T-helper 2 cell treated with Interferon-gamma antibody and Interleukin-4, amounts not matched to agents 100 ng/mL and 5 ng/mL, for 36 hours (primary cell): ENCODE measurements around the gene CPEB1. TPM values are rescaled to one million over a fixed set of nuclear protein-coding genes. Genes with fewer than 3 reads are reported as not detected.
"Not testable (repeated sequence)": the region's sequence is repeated elsewhere in the genome, so short reads cannot be mapped to it uniquely, and the experiment has no call there.

ENCODE experiments used
- intact Hi-C: fragments of 100-400 bp; cut with micrococcal nuclease; formaldehyde crosslinking; loops from one replicate; pipeline ENCODE4 v1.15.1; 2023
- total RNA-seq: library from RNA; stranded (reverse); gene quantifications from 2 replicates; pipeline ENCODE4 v1.2.3, GENCODE V29; 2022

Gene CPEB1
- total RNA-seq, 1 donor from 2014 or later: not detected

DNA sequence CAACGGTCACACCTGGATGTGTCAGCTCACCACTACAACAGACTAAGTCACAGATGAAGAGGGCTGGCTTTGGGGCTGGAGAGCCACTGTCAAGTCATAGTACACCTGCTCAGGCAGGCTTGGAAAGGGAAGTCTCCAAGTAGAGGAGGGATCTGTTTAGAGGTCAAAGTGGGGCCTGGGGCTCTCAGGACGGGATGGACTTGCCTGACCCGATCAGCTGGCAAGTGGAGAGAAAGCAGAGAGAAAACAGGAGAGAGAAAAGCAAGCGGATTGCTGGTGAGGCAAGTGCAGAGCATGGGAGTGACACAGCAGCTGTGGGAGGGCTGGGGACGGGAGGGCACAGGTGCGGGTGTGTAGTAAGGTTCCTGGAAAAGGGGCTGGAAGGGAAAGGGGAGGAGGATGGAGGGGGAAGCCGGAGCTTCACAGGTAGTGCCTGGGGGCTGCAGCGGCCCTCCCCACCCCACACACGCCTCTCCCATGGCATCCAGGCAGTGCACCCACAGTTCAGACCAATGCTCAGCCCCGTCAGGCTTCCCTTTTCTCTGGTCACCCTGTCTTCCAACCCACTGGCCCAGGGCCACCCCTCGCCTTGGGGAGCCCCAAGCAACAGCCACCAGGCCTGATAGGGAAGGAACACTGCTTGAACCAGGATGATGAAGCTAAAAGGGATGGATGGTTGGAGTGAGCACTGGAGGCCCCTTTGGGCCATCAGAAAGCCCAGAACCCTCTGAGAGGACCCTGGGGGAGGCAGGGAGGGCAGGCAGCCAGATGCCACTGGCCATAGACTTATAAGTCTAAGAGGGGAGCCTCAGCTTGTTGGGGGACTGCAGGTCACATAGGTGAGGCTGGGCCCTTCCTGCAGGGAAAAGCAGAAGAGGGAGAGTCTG, 115.4 kb downstream of the CPEB1 start:
- intact Hi-C loops: no loop called here

DNA sequence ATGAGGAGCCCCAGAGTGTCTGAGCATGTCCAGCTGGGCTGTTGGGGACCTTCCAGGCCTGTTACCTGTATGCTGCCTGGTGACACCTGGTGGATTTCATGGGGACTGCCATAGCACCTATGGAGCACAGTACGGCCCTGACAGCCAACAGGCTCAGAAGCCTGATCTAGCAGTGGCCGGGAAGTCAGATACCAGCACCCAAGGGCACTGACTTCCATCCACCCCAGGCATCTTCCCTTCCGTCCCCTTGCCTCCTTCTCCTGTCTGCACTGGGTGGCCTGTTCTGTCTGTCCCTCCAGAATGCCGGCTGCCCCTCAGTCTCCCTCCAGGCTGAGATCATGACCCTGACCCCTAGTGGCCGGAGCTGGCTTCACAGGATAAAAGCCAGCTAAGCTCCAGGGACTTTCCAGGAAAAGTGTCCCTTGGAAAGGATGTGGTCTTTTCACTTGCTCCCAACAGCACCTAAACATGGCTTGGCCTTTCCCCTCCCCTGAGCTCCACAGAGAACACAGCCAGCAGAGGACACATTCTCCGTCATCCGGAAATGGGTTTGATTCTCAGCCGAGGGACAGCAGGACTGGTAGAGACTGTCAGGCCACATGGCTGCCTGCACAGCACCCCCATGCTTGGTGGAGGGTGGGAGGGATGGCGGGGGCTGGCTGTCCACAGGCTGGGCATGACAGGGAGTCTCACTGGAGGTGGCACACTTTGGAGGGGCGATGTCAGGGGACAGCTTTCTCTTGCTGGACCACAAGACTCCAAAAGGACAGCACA, 116.4 kb downstream of the CPEB1 start:
- intact Hi-C loops: no loop called here

GRCh38 chr15:82530006-82530405, 117.2 kb downstream of the CPEB1 start:
- intact Hi-C loops: no loop called here

DNA sequence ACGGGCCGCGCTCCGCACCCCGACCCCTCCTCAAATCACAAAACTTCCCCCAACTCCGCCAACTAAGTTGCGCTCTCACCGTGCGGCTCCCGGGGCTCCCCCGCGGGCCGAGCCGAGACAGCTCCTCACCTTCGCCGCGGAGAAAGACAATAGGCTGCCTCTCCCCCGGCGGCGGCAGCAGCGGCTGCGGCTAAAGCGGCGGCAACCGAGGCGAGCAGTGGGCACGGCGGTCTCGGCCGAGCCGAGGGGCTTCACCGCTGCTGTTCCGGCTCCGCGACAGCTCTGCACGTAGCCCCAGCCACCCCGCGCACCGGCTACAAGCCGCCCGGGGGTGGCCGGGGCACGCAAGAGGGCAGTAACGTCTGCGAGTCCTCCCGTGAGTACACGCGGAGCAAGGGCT, 133.6 kb downstream of the CPEB1 start:
- intact Hi-C loops: not testable (repeated sequence)

DNA sequence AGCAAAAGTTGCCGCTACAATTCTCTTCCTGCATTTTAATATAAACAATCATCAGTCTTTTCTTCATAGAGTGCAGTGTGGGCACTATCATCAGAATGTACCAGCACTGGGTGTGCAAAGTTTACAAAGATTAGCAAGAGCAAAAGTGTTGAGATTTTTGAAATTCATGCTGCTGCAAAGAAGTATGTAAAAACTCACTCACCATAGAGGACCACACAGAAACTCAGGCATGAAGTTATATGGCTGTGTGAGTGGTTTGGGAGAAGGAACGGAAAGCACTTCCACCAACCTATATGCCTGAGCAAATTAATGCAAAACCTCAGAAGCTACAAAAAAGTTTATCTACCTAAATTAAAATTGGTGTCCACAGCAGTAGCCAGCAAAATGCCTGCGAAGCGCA, 139.5 kb downstream of the CPEB1 start:
- intact Hi-C loops: not testable (repeated sequence)

- intact Hi-C loops: not testable (repeated sequence)
Observed at GRCh38 chr15:82507087-82507486, 140.1 kb downstream of the CPEB1 start.

GRCh38 chr15:82505842-82506241, 141.3 kb downstream of the CPEB1 start:
- intact Hi-C loops: not testable (repeated sequence)

DNA sequence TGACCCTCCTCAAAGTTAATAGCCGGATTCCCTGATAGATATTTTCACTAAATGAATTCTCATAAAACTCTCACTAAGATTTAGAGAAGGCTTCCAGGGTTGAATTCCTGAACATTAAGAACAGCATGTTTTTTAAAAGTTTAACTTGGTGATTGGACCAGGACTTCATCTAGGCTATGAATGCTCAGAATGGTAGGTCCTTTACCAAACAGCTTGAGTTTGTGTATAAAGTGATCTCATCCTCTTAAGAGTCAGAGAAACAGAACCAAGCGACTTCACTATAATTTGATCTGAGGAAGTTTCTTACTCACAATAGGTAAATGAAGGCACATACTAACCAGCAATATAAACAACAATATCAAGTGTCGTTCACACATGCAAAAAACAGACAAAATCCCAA, 143.1 kb downstream of the CPEB1 start:
- intact Hi-C loops: not testable (repeated sequence)

- intact Hi-C loops: not testable (repeated sequence)
Observed at GRCh38 chr15:82502700-82503339, 144.3 kb downstream of the CPEB1 start.

GRCh38 chr15:82500772-82501171, 146.4 kb downstream of the CPEB1 start:
- intact Hi-C loops: not testable (repeated sequence)

DNA sequence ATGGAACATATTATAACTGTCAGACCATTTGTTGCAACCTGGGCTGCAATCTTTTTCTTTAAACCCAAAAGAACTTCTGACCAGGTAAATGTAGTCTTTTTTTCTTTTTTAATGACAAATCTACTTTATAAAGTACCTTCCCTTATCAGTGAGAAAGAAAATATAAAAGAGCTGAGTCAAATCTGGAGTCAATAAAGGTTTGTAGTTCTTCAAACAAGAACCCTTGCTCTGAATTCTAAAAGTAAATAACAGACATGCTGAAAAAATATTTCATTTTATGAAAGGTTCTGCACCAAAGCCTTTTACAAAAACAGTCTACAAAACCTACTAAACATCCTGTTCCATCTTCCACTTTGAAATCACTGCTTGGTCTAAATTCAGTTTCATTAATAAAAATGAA, 149.2 kb downstream of the CPEB1 start:
- intact Hi-C loops: not testable (repeated sequence)

Other genes starting within 250 kb of the CPEB1 start
- 0.89 and 0.91 TPM in 2 replicates for gene GOLGA6L9, start 217.5 kb downstream of the CPEB1 start, total RNA-seq
- gene RPS17, start 106.9 kb downstream of the CPEB1 start, total RNA-seq: 1,923 and 1,953 TPM in 2 replicates
- not detected in 2 replicates for gene AP3B2, start 62.5 kb upstream of the CPEB1 start, total RNA-seq
- gene FSD2, start 158.7 kb upstream of the CPEB1 start, total RNA-seq: not detected in 2 replicates
- gene WHAMM, start 162.3 kb upstream of the CPEB1 start, total RNA-seq: 9.6 and 9.9 TPM in 2 replicates